CD4-positive, alpha-beta T cell treated with Interferon gamma for 1 hour (primary cell): ENCODE results near the gene EPB41L5.
"Not testable (repeated sequence)": the region's sequence is repeated elsewhere in the genome, so short reads cannot be mapped to it uniquely, and the experiment has no call there.

Experiments used
- DNase-seq: peaks from one replicate; pipeline ENCODE4 v3.0.0-alpha.2; 2020

Gene EPB41L5

DNA sequence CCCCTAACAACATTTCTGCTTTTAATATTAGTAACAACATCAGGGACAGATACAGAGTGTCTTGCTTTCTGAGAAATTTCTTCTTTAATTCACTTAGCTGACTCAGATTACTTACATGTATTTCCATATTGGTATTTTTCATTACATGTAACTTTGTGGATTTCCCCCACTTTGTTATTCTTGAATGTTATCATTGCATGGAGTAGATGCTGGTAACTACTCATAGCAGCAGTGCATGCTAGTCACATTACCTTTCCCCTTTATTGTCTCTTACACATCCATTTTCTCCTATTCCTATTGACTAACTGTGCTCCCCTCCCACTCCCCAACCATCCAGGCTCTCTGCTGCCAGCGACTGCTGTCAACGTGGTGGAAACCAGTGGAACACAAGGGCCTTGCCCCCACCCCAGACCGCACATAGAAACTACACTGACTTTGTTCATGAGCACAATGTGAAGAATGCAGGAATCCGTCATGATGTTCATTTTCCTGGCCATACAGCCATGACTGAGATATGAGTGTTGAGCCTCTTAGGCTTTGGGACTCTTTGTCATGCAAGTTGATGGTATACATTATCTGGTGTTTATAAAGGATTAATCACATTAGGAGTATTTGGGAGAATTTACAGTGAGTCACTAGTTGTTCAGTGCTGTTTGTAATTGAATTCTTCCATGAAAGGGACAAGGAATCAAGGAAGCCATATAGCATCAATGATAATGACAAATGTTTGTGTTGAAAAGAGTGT lies 91.0 kb downstream of the EPB41L5 start:
- no peak for DNase-seq

GRCh38 chr2:120104772-120105171 lies 91.9 kb downstream of the EPB41L5 start:
- DNase-seq = no peak

- no peak for DNase-seq
Observed at GRCh38 chr2:120105360-120105759, 92.5 kb downstream of the EPB41L5 start.

GRCh38 chr2:120108049-120108448 lies 95.2 kb downstream of the EPB41L5 start:
- no peak for DNase-seq

- DNase-seq = no peak
Observed at GRCh38 chr2:120108749-120109148, 95.9 kb downstream of the EPB41L5 start.

- no peak for DNase-seq
Observed at GRCh38 chr2:120109186-120110061, 96.5 kb downstream of the EPB41L5 start.

DNA sequence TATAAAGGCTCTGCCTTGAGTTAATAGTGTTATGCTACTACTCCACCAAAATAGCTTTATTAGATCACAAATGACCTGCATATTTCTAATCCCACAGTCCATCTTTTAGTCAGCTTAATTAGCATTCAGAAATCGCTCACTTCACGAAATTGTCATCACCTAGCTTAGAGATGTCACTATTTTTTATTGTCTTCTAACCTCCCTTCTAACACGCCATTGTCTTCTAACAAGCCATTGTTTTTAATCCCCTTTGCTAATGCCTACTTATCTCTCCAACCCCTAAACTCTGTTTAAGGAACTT lies 97.1 kb downstream of the EPB41L5 start:
- no peak for DNase-seq

DNA sequence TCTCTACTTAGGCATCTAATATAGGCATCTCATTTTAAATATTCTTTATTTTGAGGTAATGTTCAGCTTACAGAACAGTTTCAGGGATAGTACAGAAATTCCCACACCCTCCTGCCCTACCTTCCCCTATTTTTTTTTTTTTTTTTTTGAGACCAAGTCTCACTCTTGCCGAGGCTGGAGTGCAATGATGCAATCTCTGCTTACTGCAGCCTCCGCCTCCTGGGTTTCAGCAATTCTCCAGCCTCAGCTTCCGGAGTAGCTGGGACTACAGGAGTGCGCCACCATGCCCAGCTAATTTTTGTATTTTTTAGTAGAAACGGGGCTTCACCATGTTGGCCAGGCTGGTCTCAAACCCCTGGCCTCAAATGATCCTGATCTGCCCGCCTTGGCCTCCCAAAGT lies 97.6 kb downstream of the EPB41L5 start:
- no peak for DNase-seq

GRCh38 chr2:120111193-120111592 lies 98.3 kb downstream of the EPB41L5 start:
- DNase-seq = no peak

DNA sequence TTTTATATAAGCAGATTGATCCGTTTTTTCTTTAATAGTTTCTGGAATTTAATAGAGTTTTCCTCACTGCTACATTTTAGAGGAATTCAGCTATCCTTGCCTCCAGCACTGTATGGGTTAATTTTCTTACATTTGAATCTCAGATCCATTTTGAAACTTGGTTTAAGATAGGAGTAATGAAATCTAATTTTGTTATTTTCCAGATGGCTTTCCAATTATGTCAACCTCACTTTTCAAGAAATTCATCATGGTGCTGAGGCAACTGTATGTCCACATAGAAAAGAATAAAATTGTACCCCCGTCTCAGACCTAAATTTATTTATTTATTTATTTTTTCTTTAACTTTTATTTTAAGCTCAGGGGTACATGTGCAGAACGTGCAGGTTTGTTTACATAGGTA lies 105.1 kb downstream of the EPB41L5 start:
- DNase-seq = no peak

GRCh38 chr2:120118471-120118870 lies 105.6 kb downstream of the EPB41L5 start:
- no peak for DNase-seq

- not testable (repeated sequence) for DNase-seq
Observed at GRCh38 chr2:120121337-120121736, 108.5 kb downstream of the EPB41L5 start.

DNA sequence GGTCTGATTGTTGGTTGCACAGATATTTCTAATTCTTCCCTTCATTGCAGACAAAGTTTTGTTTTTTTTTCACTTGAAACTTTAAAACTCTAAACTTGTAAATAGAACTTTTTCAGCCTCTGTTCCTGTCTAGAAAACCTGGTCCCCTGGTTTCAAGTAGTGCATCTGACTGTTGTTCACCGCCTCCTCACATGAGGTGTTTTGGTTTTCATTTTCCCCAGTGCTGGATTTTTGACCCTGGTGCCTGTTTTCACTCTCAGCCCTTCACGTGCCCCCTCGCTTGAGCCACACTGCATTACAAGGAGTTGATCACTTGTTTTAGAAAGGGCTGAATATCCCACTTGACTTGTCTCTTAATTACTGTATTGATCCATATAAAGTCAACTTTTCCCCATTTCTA lies 110.2 kb downstream of the EPB41L5 start:
- no peak for DNase-seq

DNA sequence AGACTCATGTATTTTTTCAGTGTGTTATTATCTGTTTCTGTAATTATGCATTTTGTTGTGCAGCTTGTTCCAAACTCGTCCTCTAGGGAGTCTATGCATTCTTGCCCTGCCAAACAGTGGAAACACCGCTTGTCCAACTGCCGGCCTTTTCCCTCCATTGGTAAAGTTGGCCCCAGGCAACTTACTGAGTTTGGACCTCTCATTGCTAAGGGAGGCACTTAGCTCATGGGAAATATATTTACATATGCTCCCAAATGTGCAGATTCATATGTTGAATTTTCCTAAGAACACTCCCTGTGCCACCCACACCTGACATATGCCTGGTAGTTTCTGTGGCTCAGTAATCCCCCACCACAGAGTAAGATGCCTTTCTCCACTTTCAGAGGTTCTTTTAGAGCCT lies 112.3 kb downstream of the EPB41L5 start:
- no peak for DNase-seq

GRCh38 chr2:120128216-120128615 lies 115.3 kb downstream of the EPB41L5 start:
- no peak for DNase-seq

DNA sequence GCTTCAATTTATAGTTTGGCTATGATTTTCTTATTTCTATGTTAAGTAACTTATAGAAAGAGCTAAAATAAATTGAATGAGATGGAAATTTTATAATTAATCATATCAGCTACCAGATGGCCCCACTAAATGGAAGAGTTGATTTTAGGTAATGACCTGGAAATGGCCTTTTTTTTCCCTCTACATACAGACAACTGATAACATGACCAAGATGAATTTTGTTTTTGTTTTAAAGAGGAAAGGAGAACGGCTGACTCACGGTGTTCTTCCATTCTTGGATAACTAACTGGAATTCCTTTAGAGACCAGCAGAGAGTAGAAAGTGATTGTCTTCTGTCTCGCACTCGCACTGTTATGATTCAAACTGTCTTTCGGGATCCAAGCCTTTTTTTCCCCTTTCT lies 119.3 kb downstream of the EPB41L5 start:
- DNase-seq = no peak

- no peak for DNase-seq
Observed at GRCh38 chr2:120132691-120133090, 119.8 kb downstream of the EPB41L5 start.

DNA sequence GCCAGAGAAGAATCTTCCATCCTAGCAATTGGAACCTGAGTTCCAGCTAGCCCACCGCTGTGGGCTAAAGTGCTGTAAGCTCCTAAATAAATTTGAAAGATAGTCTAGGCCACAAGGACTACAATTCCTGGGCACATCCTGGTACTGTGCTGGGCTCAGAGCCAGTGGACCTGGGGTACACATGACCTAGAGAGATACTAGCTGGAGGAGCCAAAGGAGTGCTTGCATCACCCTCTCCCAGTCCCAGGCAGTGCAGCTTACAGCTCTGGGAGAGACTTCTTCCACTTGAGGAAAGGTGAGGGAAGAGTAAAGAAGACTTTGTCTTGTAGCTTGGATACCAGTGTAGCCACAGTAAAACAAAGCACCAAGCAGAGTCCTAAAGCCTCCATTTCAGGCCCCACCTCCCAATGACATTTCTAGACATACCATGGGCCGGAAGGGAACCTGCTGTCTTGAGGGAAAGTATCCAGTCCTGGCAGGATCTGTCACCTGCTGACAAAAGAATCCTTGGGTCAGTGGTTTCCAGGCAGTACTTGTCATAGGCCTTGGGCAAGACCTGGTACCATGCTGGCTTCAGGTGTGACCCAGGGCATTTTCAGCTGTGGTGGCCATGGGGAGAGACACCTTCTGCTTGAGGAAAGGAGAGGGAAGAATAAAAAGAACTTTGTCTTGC lies 120.8 kb downstream of the EPB41L5 start:
- no peak for DNase-seq

DNA sequence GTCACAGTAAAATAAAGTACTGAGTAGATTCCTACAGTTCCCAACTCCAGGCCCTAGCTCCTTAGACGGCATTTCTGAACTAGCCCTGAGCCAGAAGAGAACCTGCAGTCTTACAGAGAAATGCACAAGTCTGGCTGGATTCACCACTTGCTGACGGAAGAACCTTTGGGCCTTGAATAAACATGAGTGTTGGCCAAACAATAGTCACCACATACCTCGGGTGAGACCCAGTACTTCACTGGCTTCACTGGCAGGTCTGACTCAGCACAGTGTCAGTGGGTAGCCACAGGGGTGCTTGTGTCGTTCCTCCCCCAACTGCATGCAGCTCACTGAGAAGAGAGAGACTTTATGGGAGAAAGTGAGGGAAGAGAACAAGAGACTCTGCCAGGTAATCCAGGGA lies 121.4 kb downstream of the EPB41L5 start:
- no peak for DNase-seq

DNA sequence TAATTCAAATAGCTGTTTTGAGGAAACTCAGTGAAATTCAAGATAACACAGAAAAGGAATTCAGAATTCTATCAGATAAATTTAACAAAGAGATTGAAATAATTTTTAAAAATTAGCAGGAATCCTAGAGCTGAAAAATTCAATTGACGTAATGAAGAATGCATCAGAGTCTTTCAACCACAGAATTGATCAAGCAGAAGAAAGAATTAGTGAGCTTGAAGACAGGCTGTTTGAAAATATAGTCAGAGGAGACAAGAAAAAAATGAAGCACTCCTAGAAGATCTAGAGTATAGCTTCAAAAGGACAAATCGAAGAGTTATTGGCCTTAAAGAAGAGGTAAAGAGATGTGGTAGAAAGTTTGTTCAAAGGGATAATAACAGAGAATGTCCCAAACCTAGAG lies 122.1 kb downstream of the EPB41L5 start:
- not testable (repeated sequence) for DNase-seq

GRCh38 chr2:120140866-120141265 lies 128.0 kb downstream of the EPB41L5 start:
- DNase-seq = no peak

- DNase-seq = no peak
Observed at GRCh38 chr2:120141300-120142069, 128.6 kb downstream of the EPB41L5 start.
